ENCODE data around the gene GAMT. TPM values are rescaled to one million over a fixed set of nuclear protein-coding genes. Genes with fewer than 3 reads are reported as not detected.

The GAMT gene
- total and polyA plus RNA-seq, 2 experiments from 2014 or later: 21.5 to 36.9 TPM

GRCh38 chr19:1392939-1393530 is 8.3 kb downstream of the GAMT start:
- H3F3A ChIP-seq (replicated peaks; ENCODE audit: low read depth): peaks cover 18% of the 10 kb centered on the region
- H3K36me3 ChIP-seq (ENCODE audit: insufficient read depth): no peaks in the 10 kb centered on the region
- no peaks in the 10 kb centered on the region for H3K27me3 ChIP-seq (ENCODE audit: insufficient read depth)
- TF ChIP-seq POLR2AphosphoS5 (IDR thresholded peaks at IDR 0.05; ENCODE audit: low read depth) (no peak), EZH2phosphoT487 (IDR thresholded peaks at IDR 0.05; ENCODE audit: unreplicated experiment) (no peak), ZNF114 (CRISPR knock-in tag; IDR thresholded peaks at IDR 0.05) (no peak), CTCF (conservative IDR thresholded peaks at IDR 0.05; ENCODE audit: low read depth in 2 of 2) (no peak), NANOG (IDR thresholded peaks at IDR 0.05; ENCODE audit: borderline replicate concordance) (no peak), JUNB (IDR thresholded peaks at IDR 0.05; ENCODE audit: unreplicated experiment) (no peak), ETS1 (IDR thresholded peaks at IDR 0.05) (no peak), ZNF331 (CRISPR knock-in tag; IDR thresholded peaks at IDR 0.05; ENCODE audit: low read depth) (no peak), REST (IDR thresholded peaks at IDR 0.05; ENCODE audit: unreplicated experiment) (no peak), CREB1 (CRISPR knock-in tag; IDR thresholded peaks at IDR 0.05; ENCODE audit: low read depth) (no peak), STAT1 (IDR thresholded peaks at IDR 0.05; ENCODE audit: unreplicated experiment) (no peak), EZH2 (IDR thresholded peaks at IDR 0.05; ENCODE audit: low read depth, unreplicated experiment) (no peak), ZNF462 (CRISPR knock-in tag; IDR thresholded peaks at IDR 0.05) (no peak)
- no peaks in the 10 kb centered on the region for H3K9me2 ChIP-seq (ENCODE audit: insufficient read depth)
- no peak overlapping the region for H3K27ac ChIP-seq (ENCODE audit: low read depth)
- H3K4me2 ChIP-seq: no peak overlapping the region
- peaks cover 5% of the 10 kb centered on the region; the same call in 1 of the 2 replicates for H4K20me1 ChIP-seq (replicated peaks; ENCODE audit: insufficient read depth)
- H3K4me1 ChIP-seq (ENCODE audit: insufficient read depth): 0 out of 2 replicates have a peak, but pooled peaks cover 5% of the 10 kb centered on the region
- no peak for DNase-seq (ENCODE audit: low spot score)
- Mint-ChIP-seq H3K36me3 (ENCODE audit: low read depth) (peaks cover 31% of the 10 kb centered on the region), H3K9me3 (no peaks in the 10 kb centered on the region), H3K4me1 (no peaks in the 10 kb centered on the region), H3K27ac (no peak overlapping the region), H3K4me3 (no peak overlapping the region), H3K27me3 (ENCODE audit: insufficient read depth, low read depth, poor library complexity) (peaks cover 4% of the 10 kb centered on the region)
- H3K79me2 ChIP-seq (replicated peaks; ENCODE audit: insufficient read depth): no peaks in the 10 kb centered on the region
- H2AFZ ChIP-seq: no peak overlapping the region
- no peak overlapping the region for H3K4me3 ChIP-seq
- ATAC-seq: no peak

All from GM23338 (cell line).